B cell (primary cell): ENCODE data around the gene LSM4. TPM values are rescaled to one million over a fixed set of nuclear protein-coding genes. Genes with fewer than 3 reads are reported as not detected.

Experiments used
- ATAC-seq: fragments of 200-7000 bp; cut with Tn5 transposase; one replicate; pipeline ENCODE4 v1.10.0; 2021; ENCODE audit warnings: low read depth, mild to moderate bottlenecking, moderate number of reproducible peaks, moderate library complexity
- CTCF ChIA-PET: fragments of 350-600 bp; sonication (Branson Sonifier 250); formaldehyde crosslinking; loops from one replicate; lab custom pipeline; 2021; ENCODE audit warnings: antibody characterized with exemption, inconsistent platforms; lab: Charles Lee
- POLR2A ChIA-PET: fragments of 350-600 bp; sonication (Branson Sonifier 250); formaldehyde crosslinking; loops from one replicate; lab custom pipeline; 2021; ENCODE audit warnings: antibody characterized with exemption; lab: Charles Lee
- DNase-seq: peaks from one replicate; pipeline ENCODE4 v3.0.0; 2013
- H2AFZ ChIP-seq: 2 replicates; pipeline ENCODE4 v1.6.1; 2012; ENCODE audit warnings: mild to moderate bottlenecking, low read depth, low read length; ENCODE audit not compliant: insufficient read depth, poor library complexity, severe bottlenecking
- H3K27ac ChIP-seq, 2 donors: 1 replicate in 1 of 2; 2 replicates in 1 of 2; pipeline ENCODE4 v1.5.1; 2012 to 2013; ENCODE audit warnings: low read length in 2 of 2, mild to moderate bottlenecking in 2 of 2, moderate library complexity in 1 of 2
- H3K27me3 ChIP-seq, 4 experiments: fragments of 200-600 bp in 1 of 4; sonication (generic) in 1 of 4; replicated peaks in 1 of 4; 1 replicate in 2 of 4; 2 replicates in 2 of 4; pipeline versions ENCODE4 v1.6.1 to v1.7.0; 2013 to 2016; ENCODE audit warnings: low read length in 3 of 4, mild to moderate bottlenecking in 2 of 4, mixed read lengths in 1 of 4, moderate library complexity in 1 of 4; ENCODE audit not compliant: insufficient read depth in 4 of 4, control insufficient read depth in 3 of 4; ENCODE audit errors: control extremely low read depth in 1 of 4
- H3K36me3 ChIP-seq, 2 experiments: replicated peaks in 1 of 2; 1 replicate in 1 of 2; 2 replicates in 1 of 2; pipeline versions ENCODE4 v1.6.1 to v1.7.1; 2013; ENCODE audit warnings: low read length in 1 of 2; ENCODE audit not compliant: insufficient read depth in 2 of 2, control insufficient read depth in 1 of 2; ENCODE audit errors: control extremely low read depth in 1 of 2, extremely low read depth in 1 of 2
- H3K4me1 ChIP-seq, 2 donors: fragments of 200-600 bp in 1 of 2; sonication (generic) in 1 of 2; 1 replicate in 1 of 2; 2 replicates in 1 of 2; pipeline versions ENCODE4 v1.5.1 to v1.6.1; 2013 to 2017; ENCODE audit warnings: low read length in 2 of 2; ENCODE audit not compliant: control insufficient read depth in 2 of 2, insufficient read depth in 2 of 2
- H3K4me2 ChIP-seq: replicated peaks from 2 replicates; pipeline ENCODE3; 2012; ENCODE audit warnings: mild to moderate bottlenecking, low read depth, low read length; ENCODE audit not compliant: poor library complexity, severe bottlenecking
- H3K4me3 ChIP-seq, 5 experiments: fragments of 200-600 bp in 1 of 5; sonication (generic) in 1 of 5; 1 replicate in 3 of 5; 2 replicates in 2 of 5; pipeline versions ENCODE4 v1.5.1 to v1.7.0; 2011 to 2016; ENCODE audit warnings: low read length in 4 of 5, mild to moderate bottlenecking in 4 of 5, low read depth in 2 of 5, control low read depth in 1 of 5, moderate library complexity in 1 of 5; ENCODE audit not compliant: insufficient read depth in 1 of 5; ENCODE audit errors: control extremely low read depth in 1 of 5, extremely low read depth in 1 of 5
- H3K79me2 ChIP-seq: fragments of 200-600 bp; sonication (generic); one replicate; pipeline ENCODE4 v1.6.0; 2016; ENCODE audit warnings: low read length; ENCODE audit not compliant: control insufficient read depth, insufficient read depth
- H3K9ac ChIP-seq: fragments of 200-600 bp; sonication (generic); 2 replicates; pipeline ENCODE4 v1.6.1; 2017; ENCODE audit warnings: mild to moderate bottlenecking, low read length, moderate library complexity
- H3K9me3 ChIP-seq, 3 donors: one replicate each; pipeline versions ENCODE4 v1.6.1 to v1.7.1; 2013; ENCODE audit warnings: low read length in 2 of 3; ENCODE audit not compliant: control insufficient read depth in 2 of 3, insufficient read depth in 1 of 3; ENCODE audit errors: control extremely low read depth in 1 of 3
- H4K20me1 ChIP-seq: 2 replicates; pipeline ENCODE4 v1.6.0; 2012; ENCODE audit warnings: mild to moderate bottlenecking, low read length; ENCODE audit not compliant: insufficient read depth, control insufficient read depth, poor library complexity, severe bottlenecking
- H3K27ac Mint-ChIP-seq: one replicate; pipeline ENCODE4 v1.8.0; 2021; ENCODE audit warnings: mixed read lengths
- H3K27me3 Mint-ChIP-seq: one replicate; pipeline ENCODE4 v1.8.0; 2021; ENCODE audit warnings: mixed read lengths
- H3K4me1 Mint-ChIP-seq: one replicate; pipeline ENCODE4 v1.8.0; 2021; ENCODE audit warnings: mixed read lengths
- H3K4me3 Mint-ChIP-seq: one replicate; pipeline ENCODE4 v1.8.0; 2021; ENCODE audit warnings: mixed read lengths
- H3K9me3 Mint-ChIP-seq: one replicate; pipeline ENCODE4 v1.8.0; 2022; ENCODE audit warnings: mixed read lengths; ENCODE audit not compliant: insufficient read depth
- EZH2 ChIP-seq: IDR thresholded peaks from 2 replicates; pipeline ENCODE4 v1.6.1; 2012; ENCODE audit warnings: borderline replicate concordance, low read depth, mild to moderate bottlenecking, moderate library complexity, low read length; ENCODE audit not compliant: insufficient read depth, poor library complexity, severe bottlenecking
- WGBS: methylation state at CpG from one replicate; pipeline ENCODE4 v1.1.5; 2013; ENCODE audit warnings: missing lambda C conversion rate; ENCODE audit not compliant: insufficient coverage; 5-methylcytosine and 5-hydroxymethylcytosine counted together
- intact Hi-C: fragments of 100-400 bp; cut with micrococcal nuclease; formaldehyde crosslinking; loops from one replicate; pipeline ENCODE4 v1.10.0; 2022
- polyA plus RNA-seq: library from polyadenylated mRNA; depleted of rRNA; stranded (reverse); fragments of >200 nt; gene quantifications from 2 replicates; pipeline ENCODE4 v1.2.3, GENCODE V29; 2012
- total RNA-seq, 2 donors: library from RNA; stranded (reverse); fragments of 120-200 nt in 1 of 2; gene quantifications; 1 replicate in 1 of 2; 2 replicates in 1 of 2; pipeline versions ENCODE4 v1.2.3 to v1.2.4, GENCODE V29; 2013 to 2022
- TF ChIP-seq, protein P1 (sequence below): fragments of 200-600 bp; IDR thresholded peaks from one replicate; pipeline ENCODE4 v1.8.0; 2022; ENCODE audit warnings: antibody characterized with exemption, mild to moderate bottlenecking

LSM4 gene
- total and polyA plus RNA-seq, 2 donors (not counting 1 experiment from before 2014, with no cell fraction given), result 66.3 to 86.1 TPM

DNA sequence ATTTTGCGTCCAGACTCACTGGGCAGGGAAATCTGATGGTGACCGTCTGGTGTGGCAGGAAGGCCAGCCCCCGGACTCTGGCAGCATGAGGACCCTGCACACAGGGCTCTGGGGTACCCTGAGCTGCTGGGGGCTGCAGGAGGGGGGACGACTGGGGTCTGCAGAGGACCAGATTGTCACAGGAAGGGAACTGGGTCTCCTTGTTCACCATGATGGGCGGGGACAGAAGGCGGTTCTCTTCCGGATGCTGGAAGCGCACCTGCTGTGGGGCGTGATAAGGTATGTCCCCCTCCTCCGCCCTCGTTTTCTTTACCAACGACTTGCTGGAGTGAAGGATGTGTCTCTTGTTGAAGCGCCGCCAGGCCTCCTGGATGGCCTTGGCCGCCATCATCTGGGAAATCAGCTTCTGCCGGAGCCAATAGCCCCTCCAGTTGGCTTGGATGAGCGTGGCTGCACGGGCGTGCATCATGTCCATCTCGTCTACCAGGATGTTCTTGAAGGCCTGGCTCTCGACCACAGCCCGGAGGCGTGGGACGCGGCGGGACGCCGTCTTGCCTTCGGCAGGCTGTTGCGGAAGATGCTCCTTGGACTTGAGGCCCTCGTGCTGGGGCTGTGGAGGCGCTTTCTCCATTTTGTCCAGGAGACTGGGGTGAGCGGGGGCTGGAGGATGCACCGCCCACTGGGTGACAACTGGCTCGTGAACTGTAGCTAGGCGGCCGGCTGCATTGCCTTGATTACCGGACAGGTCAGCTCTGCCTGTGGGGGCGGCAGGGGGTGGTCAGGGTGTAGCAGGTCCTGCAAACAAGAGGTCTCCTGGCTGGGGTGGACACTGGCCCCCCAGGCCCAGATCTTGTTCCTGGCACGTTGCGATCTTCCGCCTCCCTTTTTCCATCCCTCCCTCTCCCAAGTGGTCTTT is 55.8 kb downstream of the LSM4 start:
- ChIA-PET POLR2A (no interaction called here), CTCF (interaction anchor here (0.5 kb wide), 1 partner anchor 141 kb away, joined by 3 read pairs; no protein-coding TSS in a partner anchor)
- TF ChIP-seq, protein P1, sequence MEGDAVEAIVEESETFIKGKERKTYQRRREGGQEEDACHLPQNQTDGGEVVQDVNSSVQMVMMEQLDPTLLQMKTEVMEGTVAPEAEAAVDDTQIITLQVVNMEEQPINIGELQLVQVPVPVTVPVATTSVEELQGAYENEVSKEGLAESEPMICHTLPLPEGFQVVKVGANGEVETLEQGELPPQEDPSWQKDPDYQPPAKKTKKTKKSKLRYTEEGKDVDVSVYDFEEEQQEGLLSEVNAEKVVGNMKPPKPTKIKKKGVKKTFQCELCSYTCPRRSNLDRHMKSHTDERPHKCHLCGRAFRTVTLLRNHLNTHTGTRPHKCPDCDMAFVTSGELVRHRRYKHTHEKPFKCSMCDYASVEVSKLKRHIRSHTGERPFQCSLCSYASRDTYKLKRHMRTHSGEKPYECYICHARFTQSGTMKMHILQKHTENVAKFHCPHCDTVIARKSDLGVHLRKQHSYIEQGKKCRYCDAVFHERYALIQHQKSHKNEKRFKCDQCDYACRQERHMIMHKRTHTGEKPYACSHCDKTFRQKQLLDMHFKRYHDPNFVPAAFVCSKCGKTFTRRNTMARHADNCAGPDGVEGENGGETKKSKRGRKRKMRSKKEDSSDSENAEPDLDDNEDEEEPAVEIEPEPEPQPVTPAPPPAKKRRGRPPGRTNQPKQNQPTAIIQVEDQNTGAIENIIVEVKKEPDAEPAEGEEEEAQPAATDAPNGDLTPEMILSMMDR, result no peak
- TF ChIP-seq EZH2, result no peak
- Histone ChIP-seq H3K4me3 (no peak overlapping the region), H2AFZ (no peak overlapping the region), H3K79me2 (peaks cover 83% of the 10 kb centered on the region), H4K20me1 (peaks cover 90% of the 10 kb centered on the region), H3K4me2 (no peak overlapping the region), H3K9ac (no peak overlapping the region), H3K27ac (no peak overlapping the region), H3K27me3 (no peaks in the 10 kb centered on the region), H3K36me3 (peaks cover 0 to 60% of the 10 kb centered on the region in 2 experiments), H3K9me3 (no peaks in the 10 kb centered on the region), H3K4me1 (no peaks in the 10 kb centered on the region)
- Mint-ChIP-seq H3K4me3 (no peak overlapping the region), H3K4me1 (peaks cover 3% of the 10 kb centered on the region), H3K27ac (no peak overlapping the region), H3K27me3 (no peaks in the 10 kb centered on the region), H3K9me3 (no peaks in the 10 kb centered on the region)
- DNase-seq (peak; percentile 64), ATAC-seq (no peak)
- 96% methylated on average over 42 of the region's 42 CpGs for WGBS
- intact Hi-C loops, result no loop called here

DNA sequence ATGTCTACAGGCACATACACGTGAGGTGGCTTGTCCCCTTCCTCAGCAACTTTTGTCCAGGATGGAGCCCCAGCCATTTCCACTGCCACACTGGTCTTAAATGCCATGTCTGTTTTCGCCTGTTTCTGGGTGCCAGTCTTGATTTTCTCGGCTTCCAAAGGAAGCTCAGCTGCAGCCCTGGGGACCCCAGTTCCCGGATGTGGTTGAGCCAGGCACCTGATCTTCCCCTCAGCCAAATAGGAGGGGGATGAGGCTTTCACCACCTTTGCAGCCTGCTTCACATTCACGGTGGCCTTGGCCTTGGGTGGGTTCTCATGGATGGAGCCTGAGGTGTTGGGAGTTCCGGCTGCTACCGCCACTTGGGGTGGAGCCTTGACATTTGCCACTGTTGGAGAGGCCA is 57.3 kb downstream of the LSM4 start:
- Histone ChIP-seq H2AFZ (no peak overlapping the region), H3K27me3 (no peaks in the 10 kb centered on the region), H3K36me3 (peaks cover 0 to 64% of the 10 kb centered on the region in 2 experiments), H3K4me2 (no peak overlapping the region), H4K20me1 (peaks cover 93% of the 10 kb centered on the region), H3K9ac (no peak overlapping the region), H3K9me3 (no peaks in the 10 kb centered on the region), H3K4me1 (no peaks in the 10 kb centered on the region), H3K4me3 (no peak overlapping the region), H3K79me2 (peaks cover 90% of the 10 kb centered on the region), H3K27ac (no peak overlapping the region)
- DNase-seq (peak; percentile 53), ATAC-seq (no peak)
- CTCF ChIA-PET, result interaction anchor here (0.6 kb wide), 1 partner anchor 123 kb away, joined by 3 read pairs; no protein-coding TSS in a partner anchor
- Mint-ChIP-seq H3K27ac (no peak overlapping the region), H3K27me3 (no peaks in the 10 kb centered on the region), H3K4me3 (no peak overlapping the region), H3K9me3 (no peaks in the 10 kb centered on the region), H3K4me1 (peaks cover 1% of the 10 kb centered on the region)
- 82% methylated on average over 5 of the region's 7 CpGs for WGBS
- intact Hi-C loops, result no loop called here
- POLR2A ChIA-PET, result no interaction called here
- no peak for TF ChIP-seq EZH2
- TF ChIP-seq, protein P1, result no peak
